Keratinocyte (primary cell): Measurements from ENCODE around the gene CD36. TPM values are rescaled to one million over a fixed set of nuclear protein-coding genes. Genes with fewer than 3 reads are reported as not detected.

Source experiments
- DNase-seq: peaks from one replicate; pipeline ENCODE4 v3.0.0-alpha.2; 2011; ENCODE audit warnings: low read depth, missing footprints, low spot score
- FAIRE-seq: peaks from 2 replicates; lab custom pipeline; 2011; peaks lifted over from hg19 to GRCh38; lab: Jason Lieb, UNC
- H2AFZ ChIP-seq: 2 replicates; pipeline ENCODE4 v1.6.0; 2012; ENCODE audit warnings: low read length, control low read depth, inconsistent platforms; ENCODE audit not compliant: control insufficient read depth
- H3K27ac ChIP-seq: 2 replicates; pipeline ENCODE4 v1.5.1; 2011; ENCODE audit warnings: low read length; ENCODE audit not compliant: control insufficient read depth, insufficient read depth
- H3K27me3 ChIP-seq: 3 replicates; pipeline ENCODE4 v1.6.0; 2011; ENCODE audit warnings: low read length; ENCODE audit not compliant: control insufficient read depth, insufficient read depth; ENCODE audit errors: extremely low read depth
- H3K36me3 ChIP-seq, 2 experiments: 2 replicates in 1 of 2; 3 replicates in 1 of 2; pipeline ENCODE4 v1.5.1; 2011; ENCODE audit warnings: low read length in 2 of 2, mild to moderate bottlenecking in 1 of 2; ENCODE audit not compliant: control insufficient read depth in 2 of 2, insufficient read depth in 2 of 2; ENCODE audit errors: extremely low read depth in 1 of 2
- H3K4me1 ChIP-seq: 3 replicates; pipeline ENCODE4 v1.5.1; 2011; ENCODE audit warnings: low read length; ENCODE audit not compliant: control insufficient read depth, insufficient read depth; ENCODE audit errors: extremely low read depth
- H3K4me2 ChIP-seq: 3 replicates; pipeline ENCODE4 v1.6.0; 2011; ENCODE audit warnings: low read depth, low read length; ENCODE audit not compliant: control insufficient read depth, insufficient read depth; ENCODE audit errors: extremely low read depth
- H3K4me3 ChIP-seq, 3 experiments: fragments of 200-600 bp in 1 of 3; sonication (generic) in 1 of 3; 2 replicates in 2 of 3; 3 replicates in 1 of 3; pipeline ENCODE4 v1.5.1; 2011 to 2016; ENCODE audit warnings: low read length in 3 of 3, mild to moderate bottlenecking in 3 of 3, control low read depth in 2 of 3, inconsistent platforms in 1 of 3, low read depth in 1 of 3, mixed read lengths in 1 of 3, mixed run types in 1 of 3, moderate library complexity in 1 of 3; ENCODE audit not compliant: control insufficient read depth in 2 of 3, insufficient read depth in 2 of 3; ENCODE audit errors: extremely low read depth in 1 of 3
- H3K79me2 ChIP-seq: 2 replicates; pipeline ENCODE4 v1.6.0; 2012; ENCODE audit warnings: low read length; ENCODE audit not compliant: control insufficient read depth, insufficient read depth
- H3K9ac ChIP-seq: 3 replicates; pipeline ENCODE4 v1.6.0; 2011; ENCODE audit warnings: low read length; ENCODE audit not compliant: control insufficient read depth, insufficient read depth; ENCODE audit errors: extremely low read depth
- H3K9me1 ChIP-seq: 3 replicates; pipeline ENCODE4 v1.6.0; 2011; ENCODE audit warnings: low read length; ENCODE audit not compliant: control insufficient read depth, insufficient read depth; ENCODE audit errors: extremely low read depth
- H3K9me3 ChIP-seq: 2 replicates; pipeline ENCODE4 v1.5.1; 2012; ENCODE audit warnings: low read depth, low read length; ENCODE audit not compliant: control insufficient read depth
- H4K20me1 ChIP-seq: 3 replicates; pipeline ENCODE4 v1.6.0; 2011; ENCODE audit warnings: low read length; ENCODE audit not compliant: control insufficient read depth, insufficient read depth; ENCODE audit errors: extremely low read depth
- EZH2 ChIP-seq: IDR thresholded peaks from one replicate; pipeline ENCODE4 v1.6.1; 2012; ENCODE audit warnings: inconsistent platforms, mild to moderate bottlenecking, low read length, moderate library complexity
- dilution Hi-C: fragments of 300-500 bp; cut with MboI; formaldehyde crosslinking; loops from one replicate; pipeline ENCODE4 v1.7.0; 2020; ENCODE audit warnings: low sequenced_read_pairs; ENCODE audit not compliant: extremely low pct_ligation_motif_present
- polyA plus RNA-seq, 5 experiments: library from polyadenylated mRNA; depleted of rRNA in 3 of 5; stranded (reverse) in 3 of 5; stranded (forward) in 1 of 5; unstranded in 1 of 5; fragments of >200 nt; gene quantifications; 1 replicate in 1 of 5; 2 replicates in 3 of 5; 3 replicates in 1 of 5; pipeline versions ENCODE4 v1.2.1 to v1.2.3, GENCODE V29; 2011 to 2012; ENCODE audit warnings: missing spikeins in 2 of 5, low read depth in 1 of 5, low replicate concordance in 1 of 5
- TF ChIP-seq, protein P1 (sequence below), 3 experiments: IDR thresholded peaks in 1 of 3; conservative IDR thresholded peaks in 1 of 3; optimal IDR thresholded peaks in 1 of 3; 2 replicates in 2 of 3; 3 replicates in 1 of 3; pipeline versions ENCODE3 to v1.5.1; 2011; ENCODE audit warnings: low read length in 3 of 3, mild to moderate bottlenecking in 3 of 3, moderate library complexity in 2 of 3, control low read depth in 1 of 3, inconsistent platforms in 1 of 3; ENCODE audit not compliant: insufficient read depth in 2 of 3; ENCODE audit errors: extremely low read depth in 1 of 3

Gene CD36
- polyA plus RNA-seq, 1 donor (not counting 4 experiments of a cell fraction or from before 2014, with no cell fraction given) = 0.59 TPM

DNA sequence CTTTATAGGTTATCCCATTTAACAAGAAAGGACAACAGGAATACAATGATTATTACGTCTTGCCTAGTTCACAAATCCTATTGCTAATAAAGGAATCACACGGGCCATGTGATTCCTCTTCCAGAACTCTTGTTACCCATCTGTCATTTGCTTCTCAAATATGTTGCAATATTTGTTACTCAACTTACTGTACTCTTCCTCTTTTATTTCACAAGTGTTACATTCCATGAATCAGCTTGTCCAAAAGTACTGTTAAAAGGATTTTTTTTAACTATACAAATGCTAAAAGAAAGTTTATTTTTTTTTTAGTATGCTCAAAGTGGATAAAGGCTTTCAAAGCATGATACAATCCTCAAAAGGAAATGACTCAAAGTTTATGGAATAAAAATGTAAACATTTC lies 3.9 kb upstream of the CD36 start:
- FAIRE-seq = no peak
- no peak for TF ChIP-seq EZH2
- TF ChIP-seq, protein P1, sequence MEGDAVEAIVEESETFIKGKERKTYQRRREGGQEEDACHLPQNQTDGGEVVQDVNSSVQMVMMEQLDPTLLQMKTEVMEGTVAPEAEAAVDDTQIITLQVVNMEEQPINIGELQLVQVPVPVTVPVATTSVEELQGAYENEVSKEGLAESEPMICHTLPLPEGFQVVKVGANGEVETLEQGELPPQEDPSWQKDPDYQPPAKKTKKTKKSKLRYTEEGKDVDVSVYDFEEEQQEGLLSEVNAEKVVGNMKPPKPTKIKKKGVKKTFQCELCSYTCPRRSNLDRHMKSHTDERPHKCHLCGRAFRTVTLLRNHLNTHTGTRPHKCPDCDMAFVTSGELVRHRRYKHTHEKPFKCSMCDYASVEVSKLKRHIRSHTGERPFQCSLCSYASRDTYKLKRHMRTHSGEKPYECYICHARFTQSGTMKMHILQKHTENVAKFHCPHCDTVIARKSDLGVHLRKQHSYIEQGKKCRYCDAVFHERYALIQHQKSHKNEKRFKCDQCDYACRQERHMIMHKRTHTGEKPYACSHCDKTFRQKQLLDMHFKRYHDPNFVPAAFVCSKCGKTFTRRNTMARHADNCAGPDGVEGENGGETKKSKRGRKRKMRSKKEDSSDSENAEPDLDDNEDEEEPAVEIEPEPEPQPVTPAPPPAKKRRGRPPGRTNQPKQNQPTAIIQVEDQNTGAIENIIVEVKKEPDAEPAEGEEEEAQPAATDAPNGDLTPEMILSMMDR (optimal IDR thresholded peaks at IDR 0.05 in 1 of 3, IDR thresholded peaks at IDR 0.05 in 1 of 3, conservative IDR thresholded peaks at IDR 0.05 in 1 of 3; ENCODE audit: extremely low read depth in 1 of 3, insufficient read depth in 2 of 3, low read length in 3 of 3) = no peak
- no peaks in the 10 kb centered on the region for H3K9me1 ChIP-seq
- H3K4me2 ChIP-seq = no peak overlapping the region
- no peak overlapping the region for H3K27ac ChIP-seq
- no peaks in the 10 kb centered on the region for H3K9me3 ChIP-seq
- no peak overlapping the region for H3K4me3 ChIP-seq
- H3K4me1 ChIP-seq = no peaks in the 10 kb centered on the region
- dilution Hi-C loops = no loop called here
- no peak for DNase-seq
- no peak overlapping the region for H2AFZ ChIP-seq
- no peaks in the 10 kb centered on the region for H3K79me2 ChIP-seq
- no peaks in the 10 kb centered on the region for H3K27me3 ChIP-seq
- H4K20me1 ChIP-seq = no peaks in the 10 kb centered on the region
- no peaks in the 10 kb centered on the region for H3K36me3 ChIP-seq
- no peak overlapping the region for H3K9ac ChIP-seq

DNA sequence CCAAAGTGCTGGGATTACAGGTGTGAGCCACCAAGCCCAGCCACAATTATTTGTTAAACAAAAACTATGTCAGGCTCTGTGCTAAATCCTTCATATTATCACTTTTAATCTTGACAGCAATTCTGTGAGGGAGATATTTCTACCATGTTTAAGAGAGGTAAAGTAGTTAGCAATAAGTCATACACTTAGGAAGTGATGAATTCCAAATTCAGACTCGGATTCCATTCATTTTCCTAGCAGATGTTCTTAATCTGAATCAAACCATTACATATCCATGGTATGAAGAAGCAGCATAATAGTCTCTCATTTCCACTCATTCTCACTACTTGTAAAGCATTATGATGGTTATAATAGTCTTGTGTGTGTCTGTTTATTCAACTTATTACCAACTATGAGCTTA lies 2.9 kb upstream of the CD36 start:
- Histone ChIP-seq H3K9me3 (no peaks in the 10 kb centered on the region), H3K4me1 (no peaks in the 10 kb centered on the region), H3K9me1 (no peaks in the 10 kb centered on the region), H3K79me2 (no peaks in the 10 kb centered on the region), H3K27ac (no peak overlapping the region), H4K20me1 (no peaks in the 10 kb centered on the region), H3K9ac (no peak overlapping the region), H3K36me3 (no peaks in the 10 kb centered on the region), H3K4me2 (no peak overlapping the region), H3K27me3 (no peaks in the 10 kb centered on the region), H2AFZ (no peak overlapping the region), H3K4me3 (no peak overlapping the region)
- no peak for TF ChIP-seq EZH2
- TF ChIP-seq, protein P1 (optimal IDR thresholded peaks at IDR 0.05 in 1 of 3, IDR thresholded peaks at IDR 0.05 in 1 of 3, conservative IDR thresholded peaks at IDR 0.05 in 1 of 3; ENCODE audit: extremely low read depth in 1 of 3, insufficient read depth in 2 of 3, low read length in 3 of 3) = no peak
- dilution Hi-C loops = no loop called here
- DNase-seq (no peak), FAIRE-seq (no peak)
